ENCODE results near the gene RGPD3.
"Not testable (repeated sequence)": the region's sequence is repeated elsewhere in the genome, so short reads cannot be mapped to it uniquely, and the experiment has no call there.

- TF ChIP-seq POLR2AphosphoS5 (IDR thresholded peaks at IDR 0.05); CTCF (IDR thresholded peaks at IDR 0.05; ENCODE audit: poor library complexity, severe bottlenecking); TAF1 (IDR thresholded peaks at IDR 0.05; ENCODE audit: low read depth); REST (IDR thresholded peaks at IDR 0.05; ENCODE audit: borderline replicate concordance); RAD21 (conservative IDR thresholded peaks at IDR 0.05); EZH2 (IDR thresholded peaks at IDR 0.05; ENCODE audit: borderline replicate concordance, insufficient read depth, low read length, poor library complexity, severe bottlenecking): not testable (repeated sequence)
These were observed 18.6 kb upstream of the RGPD3 start, which contains the start of gene CD8B2 for GRCh38 chr2:106486551-106487385.
